Activated naive CD4-positive, alpha-beta T cell treated with anti-CD3 and anti-CD28 coated beads, Interleukin-2, amount 10 ng/mL, durations not matched to agents 7 days and 5 days (primary cell): ENCODE data around the gene ADGRF3.
A peak's percentile ranks its signal among the peaks of the same experiment; 100 is the strongest.
"Not testable (repeated sequence)": the region's sequence is repeated elsewhere in the genome, so short reads cannot be mapped to it uniquely, and the experiment has no call there.

ENCODE experiments used
- CTCF ChIA-PET: fragments of 350-600 bp; sonication (Branson Sonifier 250); formaldehyde crosslinking; loops from one replicate; lab custom pipeline; 2021; ENCODE audit warnings: antibody characterized with exemption; lab: Charles Lee
- DNase-seq: peaks from one replicate; pipeline ENCODE4 v3.0.0-alpha.2; 2020
- H3K27ac Mint-ChIP-seq: one replicate; pipeline ENCODE4 v1.8.0; 2021; ENCODE audit warnings: mild to moderate bottlenecking, moderate library complexity, mixed read lengths
- H3K27me3 Mint-ChIP-seq: one replicate; pipeline ENCODE4 v1.8.0; 2021; ENCODE audit warnings: mild to moderate bottlenecking, mixed read lengths
- H3K36me3 Mint-ChIP-seq: one replicate; pipeline ENCODE4 v1.8.0; 2021; ENCODE audit warnings: mixed read lengths
- H3K4me1 Mint-ChIP-seq: one replicate; pipeline ENCODE4 v1.8.0; 2021; ENCODE audit warnings: mixed read lengths
- H3K4me3 Mint-ChIP-seq: one replicate; pipeline ENCODE4 v1.8.0; 2021; ENCODE audit warnings: mild to moderate bottlenecking, moderate library complexity, mixed read lengths
- H3K9me3 Mint-ChIP-seq: one replicate; pipeline ENCODE4 v1.8.0; 2021; ENCODE audit warnings: mixed read lengths

The ADGRF3 gene

GRCh38 chr2:26318950-26319349, 27.6 kb downstream of the ADGRF3 start:
- no peak for DNase-seq
- H3K27ac Mint-ChIP-seq, result no peak overlapping the region
- CTCF ChIA-PET, result interaction anchor here (0.8 to 1.4 kb wide), 3 partner anchors 10 to 134 kb away, joined by 3 read pairs; no protein-coding TSS in a partner anchor
- H3K4me1 Mint-ChIP-seq, result peaks cover 3% of the 10 kb centered on the region
- H3K27me3 Mint-ChIP-seq, result peaks cover 15% of the 10 kb centered on the region
- H3K36me3 Mint-ChIP-seq, result no peaks in the 10 kb centered on the region
- no peaks in the 10 kb centered on the region for H3K9me3 Mint-ChIP-seq
- H3K4me3 Mint-ChIP-seq, result no peak overlapping the region

- H3K9me3 Mint-ChIP-seq, result no peaks in the 10 kb centered on the region
- H3K36me3 Mint-ChIP-seq, result no peaks in the 10 kb centered on the region
- H3K27me3 Mint-ChIP-seq, result peaks cover 15% of the 10 kb centered on the region
- H3K4me3 Mint-ChIP-seq, result no peak overlapping the region
- DNase-seq, result no peak
- CTCF ChIA-PET, result interaction anchor here (1.2 to 2.7 kb wide), 3 partner anchors 13 to 153 kb away, joined by 3 to 12 read pairs (median 4); no protein-coding TSS in a partner anchor
- H3K27ac Mint-ChIP-seq, result no peak overlapping the region
- H3K4me1 Mint-ChIP-seq, result peaks cover 3% of the 10 kb centered on the region
Observed at GRCh38 chr2:26317377-26318105, 29.0 kb downstream of the ADGRF3 start.

- no peak for DNase-seq
- CTCF ChIA-PET, result interaction anchor here (1.2 to 2.7 kb wide), 4 partner anchors 10 to 154 kb away, joined by 3 to 12 read pairs (median 4); no protein-coding TSS in a partner anchor
- H3K27ac Mint-ChIP-seq, result no peak overlapping the region
- H3K27me3 Mint-ChIP-seq, result peaks cover 15% of the 10 kb centered on the region
- H3K9me3 Mint-ChIP-seq, result no peaks in the 10 kb centered on the region
- H3K4me3 Mint-ChIP-seq, result no peak overlapping the region
- peaks cover 3% of the 10 kb centered on the region for H3K4me1 Mint-ChIP-seq
- H3K36me3 Mint-ChIP-seq, result no peaks in the 10 kb centered on the region
Observed at GRCh38 chr2:26316845-26317244, 29.7 kb downstream of the ADGRF3 start.

- H3K4me3 Mint-ChIP-seq, result no peak overlapping the region
- no peak for DNase-seq
- peaks cover 15% of the 10 kb centered on the region for H3K27me3 Mint-ChIP-seq
- CTCF ChIA-PET, result interaction anchor here (1.2 to 2.7 kb wide), 4 partner anchors 11 to 154 kb away, joined by 3 to 12 read pairs (median 4); no protein-coding TSS in a partner anchor
- H3K4me1 Mint-ChIP-seq, result peaks cover 3% of the 10 kb centered on the region
- no peaks in the 10 kb centered on the region for H3K9me3 Mint-ChIP-seq
- H3K36me3 Mint-ChIP-seq, result no peaks in the 10 kb centered on the region
- no peak overlapping the region for H3K27ac Mint-ChIP-seq
Observed at GRCh38 chr2:26316041-26316440, 30.5 kb downstream of the ADGRF3 start.

- no peaks in the 10 kb centered on the region for H3K4me1 Mint-ChIP-seq
- no peaks in the 10 kb centered on the region for H3K36me3 Mint-ChIP-seq
- CTCF ChIA-PET, result no interaction called here
- H3K27ac Mint-ChIP-seq, result no peak overlapping the region
- peaks cover 11% of the 10 kb centered on the region for H3K27me3 Mint-ChIP-seq
- no peak for DNase-seq
- H3K4me3 Mint-ChIP-seq, result no peak overlapping the region
- no peaks in the 10 kb centered on the region for H3K9me3 Mint-ChIP-seq
Observed at GRCh38 chr2:26314243-26314642, 32.3 kb downstream of the ADGRF3 start.

- no peaks in the 10 kb centered on the region for H3K36me3 Mint-ChIP-seq
Observed at GRCh38 chr2:26313446-26313845, 33.1 kb downstream of the ADGRF3 start.

GRCh38 chr2:26312471-26312870, 34.1 kb downstream of the ADGRF3 start:
- Mint-ChIP-seq H3K4me1 (no peaks in the 10 kb centered on the region), H3K27me3 (peaks cover 6% of the 10 kb centered on the region), H3K36me3 (no peaks in the 10 kb centered on the region), H3K27ac (no peak overlapping the region), H3K9me3 (no peaks in the 10 kb centered on the region), H3K4me3 (no peak overlapping the region)
- DNase-seq, result no peak
- CTCF ChIA-PET, result no interaction called here

More at GRCh38 chr2:26313446-26313845, 33.1 kb downstream of the ADGRF3 start:
- Mint-ChIP-seq H3K27me3 (peaks cover 6% of the 10 kb centered on the region), H3K4me1 (no peaks in the 10 kb centered on the region), H3K9me3 (no peaks in the 10 kb centered on the region), H3K4me3 (no peak overlapping the region), H3K27ac (no peak overlapping the region)
- CTCF ChIA-PET, result no interaction called here
- no peak for DNase-seq

GRCh38 chr2:26309921-26310320, 36.7 kb downstream of the ADGRF3 start:
- no peaks in the 10 kb centered on the region for H3K4me1 Mint-ChIP-seq
- no peak overlapping the region for H3K4me3 Mint-ChIP-seq
- no peaks in the 10 kb centered on the region for H3K27me3 Mint-ChIP-seq
- no peak for DNase-seq
- CTCF ChIA-PET, result interaction anchor here (1.4 kb wide), 1 partner anchor 9 kb away, joined by 3 read pairs; no protein-coding TSS in a partner anchor
- H3K36me3 Mint-ChIP-seq, result no peaks in the 10 kb centered on the region
- H3K27ac Mint-ChIP-seq, result no peak overlapping the region
- H3K9me3 Mint-ChIP-seq, result no peaks in the 10 kb centered on the region

GRCh38 chr2:26305540-26305939, 41.0 kb downstream of the ADGRF3 start:
- Mint-ChIP-seq H3K36me3 (no peaks in the 10 kb centered on the region), H3K9me3 (no peaks in the 10 kb centered on the region), H3K4me1 (no peaks in the 10 kb centered on the region), H3K4me3 (no peak overlapping the region), H3K27ac (no peak overlapping the region), H3K27me3 (no peaks in the 10 kb centered on the region)
- CTCF ChIA-PET, result interaction anchor here (1.1 kb wide), 1 partner anchor 13 kb away, joined by 3 read pairs; no protein-coding TSS in a partner anchor
- DNase-seq, result no peak

GRCh38 chr2:26305094-26305493, 41.5 kb downstream of the ADGRF3 start:
- CTCF ChIA-PET, result interaction anchor here (1.1 to 1.3 kb wide), 2 partner anchors 14 to 26 kb away, joined by 3 to 4 read pairs; no protein-coding TSS in a partner anchor
- H3K9me3 Mint-ChIP-seq, DNase-seq, H3K4me1 Mint-ChIP-seq, H3K27me3 Mint-ChIP-seq, H3K36me3 Mint-ChIP-seq, H3K27ac Mint-ChIP-seq, H3K4me3 Mint-ChIP-seq: not testable (repeated sequence)

GRCh38 chr2:26302846-26303245, 43.7 kb downstream of the ADGRF3 start:
- CTCF ChIA-PET, result no interaction called here
- Mint-ChIP-seq H3K36me3 (no peaks in the 10 kb centered on the region), H3K27ac (no peak overlapping the region), H3K4me1 (no peaks in the 10 kb centered on the region), H3K27me3 (no peaks in the 10 kb centered on the region), H3K4me3 (no peak overlapping the region), H3K9me3 (no peaks in the 10 kb centered on the region)
- no peak for DNase-seq

- no peaks in the 10 kb centered on the region for H3K4me1 Mint-ChIP-seq
- H3K4me3 Mint-ChIP-seq, result no peak overlapping the region
- H3K9me3 Mint-ChIP-seq, result no peaks in the 10 kb centered on the region
- no peak for DNase-seq
- CTCF ChIA-PET, result no interaction called here
- H3K27ac Mint-ChIP-seq, result no peak overlapping the region
- peaks cover 14% of the 10 kb centered on the region for H3K27me3 Mint-ChIP-seq
- H3K36me3 Mint-ChIP-seq, result no peaks in the 10 kb centered on the region
Observed at GRCh38 chr2:26300234-26300925, 46.2 kb downstream of the ADGRF3 start.

GRCh38 chr2:26299471-26300101, 47.0 kb downstream of the ADGRF3 start:
- Mint-ChIP-seq H3K9me3 (no peaks in the 10 kb centered on the region), H3K36me3 (no peaks in the 10 kb centered on the region), H3K27ac (no peak overlapping the region), H3K4me1 (no peaks in the 10 kb centered on the region), H3K27me3 (peaks cover 19% of the 10 kb centered on the region), H3K4me3 (no peak overlapping the region)
- DNase-seq, result peak; percentile 46
- CTCF ChIA-PET, result no interaction called here
